Panc1 (cell line): ENCODE results near the gene KLHL3. TPM values are rescaled to one million over a fixed set of nuclear protein-coding genes. Genes with fewer than 3 reads are reported as not detected.

Experiments
- ATAC-seq: fragments of 200-7000 bp; cut with Tn5 transposase; 2 replicates; pipeline ENCODE4 v1.9.1; 2020; ENCODE audit warnings: mild to moderate bottlenecking, moderate library complexity
- BruUV-seq: library from RNA; stranded (reverse); fragments of 400-500 nt; replicated peaks from 2 replicates; lab custom pipeline; 2021; lab: Mats Ljungman, UMichigan
- CTCF ChIA-PET: fragments of 300-600 bp; sonication (Branson Sonifier 250); formaldehyde crosslinking; loops from one replicate; lab custom pipeline; 2022; ENCODE audit warnings: antibody characterized with exemption; lab: Charles Lee
- POLR2A ChIA-PET: fragments of 300-600 bp; sonication (Branson Sonifier 250); formaldehyde crosslinking; loops from one replicate; lab custom pipeline; 2022; ENCODE audit warnings: antibody characterized with exemption; lab: Charles Lee
- DNase-seq: peaks from one replicate; pipeline ENCODE4 v3.0.0-alpha.2; 2010; ENCODE audit warnings: low read depth, low spot score
- H3K27ac ChIP-seq: 2 replicates; pipeline ENCODE4 v1.5.1; 2011; ENCODE audit warnings: mild to moderate bottlenecking, low read length, inconsistent platforms
- H3K27me3 ChIP-seq: fragments of 200-500 bp; sonication (Bioruptor generic); 2 replicates; pipeline ENCODE4 v1.6.0; 2014; ENCODE audit warnings: low read length, inconsistent platforms; ENCODE audit not compliant: control insufficient read depth, insufficient read depth
- H3K36me3 ChIP-seq: fragments of 200-500 bp; sonication (Bioruptor generic); 2 replicates; pipeline ENCODE4 v1.5.1; 2014; ENCODE audit warnings: inconsistent platforms, mild to moderate bottlenecking, low read length, moderate library complexity; ENCODE audit not compliant: control insufficient read depth, insufficient read depth
- H3K4me1 ChIP-seq: 2 replicates; pipeline ENCODE4 v1.5.1; 2011; ENCODE audit warnings: inconsistent platforms, mild to moderate bottlenecking, low read length, moderate library complexity; ENCODE audit not compliant: control insufficient read depth, insufficient read depth
- H3K4me3 ChIP-seq, 2 experiments: 2 replicates each; pipeline ENCODE4 v1.5.1; 2011 to 2012; ENCODE audit warnings: low read depth in 2 of 2, low read length in 2 of 2, mild to moderate bottlenecking in 2 of 2, inconsistent platforms in 1 of 2, moderate library complexity in 1 of 2
- H3K9me3 ChIP-seq: fragments of 200-500 bp; sonication (Bioruptor generic); 2 replicates; pipeline ENCODE4 v1.5.1; 2014; ENCODE audit warnings: low read depth, mild to moderate bottlenecking, inconsistent platforms, low read length, moderate library complexity; ENCODE audit not compliant: control insufficient read depth, insufficient read depth
- CTCF ChIP-seq: fragments of 450-650 bp; IDR thresholded peaks from 2 replicates; pipeline ENCODE4 v1.5.1; 2017; ENCODE audit warnings: mild to moderate bottlenecking
- POLR2AphosphoS5 ChIP-seq: IDR thresholded peaks from 2 replicates; pipeline ENCODE4 v1.6.1; 2012; ENCODE audit warnings: mild to moderate bottlenecking, low read depth, low read length, moderate library complexity
- REST ChIP-seq, 2 experiments: IDR thresholded peaks; 2 replicates each; pipeline ENCODE4 v1.6.1; 2011 to 2012; ENCODE audit warnings: low read depth in 2 of 2, control low read depth in 1 of 2, low read length in 1 of 2, mild to moderate bottlenecking in 1 of 2, moderate library complexity in 1 of 2; ENCODE audit not compliant: insufficient read depth in 1 of 2
- SIN3A ChIP-seq: IDR thresholded peaks from 2 replicates; pipeline ENCODE4 v1.6.1; 2012; ENCODE audit warnings: low read depth, mild to moderate bottlenecking, low read length, moderate library complexity, borderline replicate concordance; ENCODE audit not compliant: insufficient read depth
- TCF7L2 ChIP-seq: IDR thresholded peaks from 2 replicates; pipeline ENCODE4 v1.6.1; 2011; ENCODE audit warnings: mild to moderate bottlenecking, low read depth, low read length, inconsistent platforms
- in situ Hi-C: cut with HindIII; loops from 2 replicates; pipeline ENCODE4 v1.10.0; 2016; ENCODE audit warnings: low sequenced_read_pairs, low pct_unique_long_range_greater_than_20kb
- intact Hi-C: fragments of 100-400 bp; cut with micrococcal nuclease; formaldehyde crosslinking; loops from one replicate; pipeline ENCODE4 v1.10.0; 2022; ENCODE audit not compliant: unreplicated experiment
- total RNA-seq: library from RNA; stranded (reverse); gene quantifications from one replicate; pipeline ENCODE4 v1.2.1, GENCODE V29; 2021; ENCODE audit not compliant: unreplicated experiment

Gene KLHL3
- total RNA-seq, 1 experiment from 2014 or later, result 1.9 TPM

GRCh38 chr5:137611011-137611580 lies 124.8 kb downstream of the KLHL3 start:
- no peak for TF ChIP-seq SIN3A
- TF ChIP-seq TCF7L2, result no peak
- POLR2A ChIA-PET, result no interaction called here
- Histone ChIP-seq H3K27me3 (peaks cover 9% of the 10 kb centered on the region), H3K4me1 (no peaks in the 10 kb centered on the region), H3K4me3 (no peak overlapping the region), H3K27ac (no peak overlapping the region), H3K36me3 (no peaks in the 10 kb centered on the region), H3K9me3 (no peaks in the 10 kb centered on the region)
- CTCF ChIA-PET, result no interaction called here
- ATAC-seq, result no peak
- no peak for DNase-seq
- intact Hi-C loops (no loop called here), in situ Hi-C loops (no loop called here)
- no TSS peak for BruUV-seq

- TF ChIP-seq REST (IDR thresholded peaks at IDR 0.05; ENCODE audit: insufficient read depth in 1 of 2, low read depth in 2 of 2, low read length in 1 of 2), result no peak
- TF ChIP-seq TCF7L2, result no peak
- TF ChIP-seq CTCF, result no peak
- no peak for TF ChIP-seq SIN3A
- no peak for TF ChIP-seq POLR2AphosphoS5
Observed at GRCh38 chr5:137610598-137610997, 125.3 kb downstream of the KLHL3 start.

GRCh38 chr5:137609127-137609526 lies 126.8 kb downstream of the KLHL3 start:
- no TSS peak for BruUV-seq
- Histone ChIP-seq H3K36me3 (no peaks in the 10 kb centered on the region), H3K9me3 (no peaks in the 10 kb centered on the region), H3K27me3 (peaks cover 17% of the 10 kb centered on the region), H3K4me1 (no peaks in the 10 kb centered on the region), H3K4me3 (no peak overlapping the region), H3K27ac (no peak overlapping the region)
- ChIA-PET POLR2A (no interaction called here), CTCF (no interaction called here)
- TF ChIP-seq TCF7L2 (no peak), REST (IDR thresholded peaks at IDR 0.05; ENCODE audit: insufficient read depth in 1 of 2, low read depth in 2 of 2, low read length in 1 of 2) (no peak), POLR2AphosphoS5 (no peak), SIN3A (no peak), CTCF (no peak)
- intact Hi-C loops (no loop called here), in situ Hi-C loops (no loop called here)
- DNase-seq (no peak), ATAC-seq (no peak)

More at GRCh38 chr5:137610598-137610997, 125.3 kb downstream of the KLHL3 start:
- H3K4me3 ChIP-seq, result no peak overlapping the region
- ChIA-PET CTCF (no interaction called here), POLR2A (no interaction called here)
- no peaks in the 10 kb centered on the region for H3K36me3 ChIP-seq
- intact Hi-C loops, result no loop called here
- no peaks in the 10 kb centered on the region for H3K4me1 ChIP-seq
- BruUV-seq, result no TSS peak
- no peak for DNase-seq
- in situ Hi-C loops, result no loop called here
- no peak overlapping the region for H3K27ac ChIP-seq
- H3K27me3 ChIP-seq, result peaks cover 12% of the 10 kb centered on the region
- H3K9me3 ChIP-seq, result no peaks in the 10 kb centered on the region
- no peak for ATAC-seq
